GM23248 (cell line): ENCODE results near the gene KCND3. TPM values are rescaled to one million over a fixed set of nuclear protein-coding genes. Genes with fewer than 3 reads are reported as not detected.

ENCODE experiments used
- DNase-seq: peaks from one replicate; pipeline ENCODE4 v3.0.0-alpha.2; 2015
- H2AFZ ChIP-seq: fragments of 200-600 bp; sonication (generic); 2 replicates; pipeline ENCODE4 v1.6.1; 2016; ENCODE audit warnings: antibody characterized with exemption
- H3F3A ChIP-seq: fragments of 200-600 bp; sonication (generic); 2 replicates; pipeline ENCODE4 v1.6.1; 2016; ENCODE audit warnings: mild to moderate bottlenecking, antibody characterized with exemption, mixed run types; ENCODE audit not compliant: insufficient read depth
- H3K27ac ChIP-seq: fragments of 200-600 bp; sonication (generic); 2 replicates; pipeline ENCODE4 v1.5.1; 2016; ENCODE audit warnings: mild to moderate bottlenecking
- H3K27me3 ChIP-seq: fragments of 200-600 bp; sonication (generic); replicated peaks from 2 replicates; pipeline ENCODE4 v1.6.1; 2016; ENCODE audit warnings: mild to moderate bottlenecking; ENCODE audit not compliant: insufficient read depth
- H3K36me3 ChIP-seq: fragments of 200-600 bp; sonication (generic); 2 replicates; pipeline ENCODE4 v1.6.1; 2016; ENCODE audit warnings: low read depth, mild to moderate bottlenecking
- H3K4me1 ChIP-seq: fragments of 200-600 bp; sonication (generic); 2 replicates; pipeline ENCODE4 v1.6.1; 2016; ENCODE audit warnings: mild to moderate bottlenecking; ENCODE audit not compliant: insufficient read depth
- H3K4me2 ChIP-seq: fragments of 200-600 bp; sonication (generic); one replicate; pipeline ENCODE4 v1.6.1; 2016; ENCODE audit warnings: mild to moderate bottlenecking; ENCODE audit not compliant: unreplicated experiment
- H3K4me3 ChIP-seq: fragments of 200-600 bp; sonication (generic); 2 replicates; pipeline ENCODE4 v1.5.1; 2016; ENCODE audit warnings: mild to moderate bottlenecking
- H3K79me2 ChIP-seq: fragments of 200-600 bp; sonication (generic); 2 replicates; pipeline ENCODE4 v1.6.1; 2016; ENCODE audit warnings: mild to moderate bottlenecking; ENCODE audit not compliant: insufficient read depth
- H3K9ac ChIP-seq: fragments of 200-600 bp; sonication (generic); 2 replicates; pipeline ENCODE4 v1.6.1; 2016; ENCODE audit warnings: mild to moderate bottlenecking
- H3K9me2 ChIP-seq: fragments of 200-600 bp; sonication (generic); 2 replicates; pipeline ENCODE4 v1.6.1; 2016; ENCODE audit warnings: mixed run types, mild to moderate bottlenecking, moderate library complexity; ENCODE audit not compliant: insufficient read depth
- H3K9me3 ChIP-seq: fragments of 200-600 bp; sonication (generic); one replicate; pipeline ENCODE4 v1.6.1; 2017; ENCODE audit warnings: low read depth
- H4K20me1 ChIP-seq: fragments of 200-600 bp; sonication (generic); 2 replicates; pipeline ENCODE4 v1.6.0; 2016; ENCODE audit not compliant: insufficient read depth
- EZH2 ChIP-seq: fragments of 200-600 bp; sonication (generic); IDR thresholded peaks from 2 replicates; pipeline ENCODE4 v1.6.1; 2018; ENCODE audit warnings: antibody characterized with exemption, mild to moderate bottlenecking; ENCODE audit not compliant: insufficient read depth, poor library complexity, severe bottlenecking
- EZH2phosphoT487 ChIP-seq: fragments of 200-600 bp; sonication (generic); IDR thresholded peaks from 2 replicates; pipeline ENCODE4 v1.6.1; 2018; ENCODE audit warnings: antibody characterized with exemption, moderate library complexity, mild to moderate bottlenecking, low read depth; ENCODE audit not compliant: insufficient read depth
- WGBS, 2 experiments: methylation state at CpG; one replicate each; pipeline ENCODE4 v1.1.6; 2015 to 2017; ENCODE audit warnings: low lambda C conversion rate in 2 of 2, low coverage in 1 of 2; ENCODE audit errors: missing lambda C conversion rate in 2 of 2; 5-methylcytosine and 5-hydroxymethylcytosine counted together
- in situ Hi-C: fragments of 300-500 bp; cut with MboI; formaldehyde crosslinking; loops from 2 replicates; pipeline ENCODE4 v1.15.0; 2020
- polyA plus RNA-seq: library from polyadenylated mRNA; unstranded; fragments of >200 nt; fragmentation: Nextera tagmentation; extraction: Ambion mirVana; gene quantifications from 2 replicates; pipeline ENCODE4 v1.2.1, GENCODE V29; 2016
- total RNA-seq: library from RNA; depleted of rRNA; stranded (reverse); fragments of >200 nt; shearing (Covaris generic); gene quantifications from 2 replicates; pipeline ENCODE4 v1.2.3, GENCODE V29; 2014

KCND3 gene
- total and polyA plus RNA-seq, 2 experiments from 2014 or later, result 0.08 to 0.22 TPM

DNA sequence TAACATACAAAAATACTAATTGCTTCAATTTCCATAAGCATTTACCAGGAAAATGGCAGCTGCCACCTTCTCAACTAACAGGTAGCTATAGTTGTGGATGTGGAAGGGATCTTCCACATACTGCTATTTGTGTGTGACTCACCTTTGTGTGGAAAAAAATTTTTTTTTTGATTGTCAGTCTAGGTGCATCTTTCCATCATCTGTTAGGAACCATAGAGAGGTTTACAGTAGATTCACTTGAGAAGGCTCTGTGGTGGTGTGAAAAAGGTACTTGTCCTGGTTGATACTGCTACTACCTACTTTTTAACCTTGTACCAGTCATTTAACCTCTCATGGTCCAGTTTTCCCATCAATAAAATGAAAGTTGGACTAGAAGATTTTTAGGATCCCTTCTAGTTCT lies 220.8 kb downstream of the KCND3 start:
- Histone ChIP-seq H3K4me3 (no peak overlapping the region), H3K36me3 (peaks cover 26% of the 10 kb centered on the region), H3K9ac (no peak overlapping the region), H3K9me2 (no peaks in the 10 kb centered on the region), H3F3A (peaks cover 18% of the 10 kb centered on the region), H3K27ac (no peak overlapping the region), H3K4me1 (no peaks in the 10 kb centered on the region), H3K27me3 (no peaks in the 10 kb centered on the region), H3K9me3 (no peaks in the 10 kb centered on the region), H4K20me1 (no peaks in the 10 kb centered on the region), H3K79me2 (no peaks in the 10 kb centered on the region), H2AFZ (no peak overlapping the region), H3K4me2 (no peak overlapping the region)
- in situ Hi-C loops, result loop anchor here (25.0 kb wide), 1 partner anchor 556 kb away; the partner anchor contains the start of gene DENND2D
- TF ChIP-seq EZH2 (no peak), EZH2phosphoT487 (no peak)
- no peak for DNase-seq

DNA sequence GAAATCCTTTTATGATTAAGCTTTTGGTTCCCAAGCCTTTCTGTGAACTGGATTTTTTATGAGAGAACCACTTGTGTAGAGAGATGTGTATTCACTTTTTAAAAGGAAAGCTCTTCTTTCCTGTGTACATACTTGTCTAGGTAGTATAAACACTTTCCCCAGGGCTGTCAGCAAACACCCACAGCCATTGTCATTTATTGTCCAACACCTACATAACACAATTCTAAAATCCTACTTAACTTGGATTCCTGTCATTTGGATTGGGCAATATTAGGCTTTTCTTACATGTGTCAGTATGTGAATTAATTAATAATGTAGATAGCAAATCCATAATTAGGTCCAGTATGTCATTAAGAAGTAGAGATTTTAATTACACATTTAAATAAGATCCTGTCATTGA lies 221.4 kb downstream of the KCND3 start:
- Histone ChIP-seq H3K9me3 (no peaks in the 10 kb centered on the region), H3K27ac (no peak overlapping the region), H3K4me2 (no peak overlapping the region), H4K20me1 (no peaks in the 10 kb centered on the region), H3K79me2 (no peaks in the 10 kb centered on the region), H3K4me1 (no peaks in the 10 kb centered on the region), H3K9ac (0 out of 2 replicates have a peak overlapping the region, but pooled peaks have one; percentile 11), H3K36me3 (peaks cover 32% of the 10 kb centered on the region), H3K9me2 (no peaks in the 10 kb centered on the region), H2AFZ (no peak overlapping the region), H3K27me3 (no peaks in the 10 kb centered on the region), H3F3A (peaks cover 18% of the 10 kb centered on the region), H3K4me3 (no peak overlapping the region)
- in situ Hi-C loops, result loop anchor here (25.0 kb wide), 1 partner anchor 556 kb away; the partner anchor contains the start of gene DENND2D
- no peak for DNase-seq
- no peak for TF ChIP-seq EZH2
- TF ChIP-seq EZH2phosphoT487, result no peak

DNA sequence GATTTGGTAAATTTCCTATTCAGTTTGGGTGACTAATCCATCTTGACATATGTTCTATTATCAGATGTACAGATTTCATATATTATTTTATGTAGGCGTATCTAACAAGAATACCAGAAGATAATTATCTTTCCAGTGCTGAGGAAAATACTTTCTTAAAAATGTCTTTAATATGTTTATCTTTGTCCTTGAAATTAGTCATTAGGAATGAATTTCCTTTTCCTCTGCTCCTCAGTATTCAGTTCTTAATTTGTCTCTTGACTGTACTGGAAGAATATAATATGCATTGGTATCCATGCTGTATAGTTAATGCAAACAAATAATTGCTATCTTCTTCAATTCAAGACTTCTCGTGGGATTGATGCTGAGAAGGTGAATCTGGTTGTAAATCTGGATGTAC lies 227.1 kb downstream of the KCND3 start:
- Histone ChIP-seq H3K4me3 (no peak overlapping the region), H3K4me2 (no peak overlapping the region), H3K9me2 (no peaks in the 10 kb centered on the region), H3K9me3 (no peaks in the 10 kb centered on the region), H3K27ac (no peak overlapping the region), H3K9ac (no peak overlapping the region), H3F3A (peaks cover 8% of the 10 kb centered on the region; the same call in 1 of the 2 replicates), H3K79me2 (peaks cover 25% of the 10 kb centered on the region), H4K20me1 (no peaks in the 10 kb centered on the region), H2AFZ (no peak overlapping the region), H3K4me1 (peaks cover 9% of the 10 kb centered on the region; the same call in 1 of the 2 replicates), H3K27me3 (no peaks in the 10 kb centered on the region), H3K36me3 (peaks cover 71% of the 10 kb centered on the region)
- in situ Hi-C loops, result loop anchor here (25.0 kb wide), 1 partner anchor 550 kb away; the partner anchor contains the start of gene DENND2D
- TF ChIP-seq EZH2phosphoT487 (no peak), EZH2 (no peak)
- 87 to 90% methylated on average over 2 of the region's 2 CpGs for WGBS, 2 experiments
- no peak for DNase-seq

DNA sequence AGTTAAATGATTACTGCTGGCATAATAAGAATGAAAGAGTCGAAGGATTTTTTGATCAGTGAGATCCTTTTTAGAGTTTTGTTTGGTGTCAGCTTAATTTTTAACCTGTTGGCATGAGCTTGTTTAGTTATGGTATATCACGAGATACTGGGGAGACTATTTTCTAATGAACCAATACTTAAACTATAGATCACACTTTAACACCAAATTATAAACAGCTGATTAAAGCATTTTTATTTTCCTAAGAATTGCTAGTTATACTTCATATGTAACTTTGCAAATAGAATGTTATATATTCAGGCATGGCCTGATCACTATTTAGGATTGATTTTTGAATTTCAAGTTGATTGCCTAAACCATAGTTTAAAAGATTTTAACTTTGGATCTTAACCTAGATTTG lies 227.8 kb downstream of the KCND3 start:
- Histone ChIP-seq H4K20me1 (no peaks in the 10 kb centered on the region), H3F3A (0 out of 2 replicates have a peak, but pooled peaks cover 3% of the 10 kb centered on the region), H3K27ac (no peak overlapping the region), H3K9me2 (no peaks in the 10 kb centered on the region), H3K4me1 (peaks cover 13% of the 10 kb centered on the region; the same call in 1 of the 2 replicates), H3K27me3 (no peaks in the 10 kb centered on the region), H2AFZ (no peak overlapping the region), H3K4me3 (no peak overlapping the region), H3K4me2 (no peak overlapping the region), H3K9me3 (no peaks in the 10 kb centered on the region), H3K36me3 (peaks cover 66% of the 10 kb centered on the region), H3K79me2 (peaks cover 32% of the 10 kb centered on the region), H3K9ac (no peak overlapping the region)
- TF ChIP-seq EZH2 (no peak), EZH2phosphoT487 (no peak)
- no peak for DNase-seq
- 94 to 95% methylated on average over 2 of the region's 2 CpGs for WGBS, 2 experiments
- in situ Hi-C loops, result loop anchor here (25.0 kb wide), 1 partner anchor 549 kb away; the partner anchor contains the start of gene DENND2D

DNA sequence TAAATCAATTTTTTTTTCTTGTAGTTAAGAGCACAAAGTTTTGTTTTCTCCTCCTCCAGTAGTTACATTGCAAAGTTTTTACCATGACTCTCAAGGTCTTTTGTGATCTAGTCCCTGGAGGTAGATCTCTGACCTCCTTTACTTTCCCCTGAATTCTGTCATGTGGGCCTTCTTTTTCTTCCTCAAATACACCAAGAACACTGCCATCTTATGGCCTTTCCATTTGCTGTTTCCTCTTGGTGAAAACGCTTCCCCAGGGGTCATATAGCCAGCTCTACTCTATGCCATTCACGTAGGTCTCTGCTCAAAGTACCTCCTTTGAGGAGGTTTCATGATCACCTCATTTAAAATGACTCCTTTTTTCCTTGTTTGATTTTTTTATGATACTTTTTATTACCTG lies 231.1 kb downstream of the KCND3 start:
- no peaks in the 10 kb centered on the region for H3K9me3 ChIP-seq
- peaks cover 42% of the 10 kb centered on the region for H3K36me3 ChIP-seq
- H2AFZ ChIP-seq, result no peak overlapping the region
- H3K9me2 ChIP-seq, result no peaks in the 10 kb centered on the region
- no peak overlapping the region for H3K4me2 ChIP-seq
- H3K4me1 ChIP-seq, result peaks cover 16% of the 10 kb centered on the region; the same call in 1 of the 2 replicates
- H3K79me2 ChIP-seq, result peaks cover 38% of the 10 kb centered on the region
- no peak overlapping the region for H3K9ac ChIP-seq
- no peaks in the 10 kb centered on the region for H3F3A ChIP-seq
- DNase-seq, result peak; percentile 22
- no peaks in the 10 kb centered on the region for H3K27me3 ChIP-seq
- in situ Hi-C loops, result loop anchor here (10.0 to 25.0 kb wide), 2 partner anchors 284 to 546 kb away; partner anchors contain the start of genes C1orf162 and DENND2D
- H3K4me3 ChIP-seq, result no peak overlapping the region
- WGBS, 2 experiments, result 96 to 99% methylated on average over 2 of the region's 2 CpGs
- TF ChIP-seq EZH2phosphoT487, result no peak
- TF ChIP-seq EZH2, result no peak
- H3K27ac ChIP-seq, result no peak overlapping the region
- no peaks in the 10 kb centered on the region for H4K20me1 ChIP-seq
